Astrocyte (in vitro differentiated cells and primary cell): ENCODE results near the gene DDT. TPM values are rescaled to one million over a fixed set of nuclear protein-coding genes. Genes with fewer than 3 reads are reported as not detected.
"Not testable (repeated sequence)": the region's sequence is repeated elsewhere in the genome, so short reads cannot be mapped to it uniquely, and the experiment has no call there.

Experiments
- DNase-seq: peaks from one replicate; pipeline ENCODE4 v3.0.0-alpha.2; 2010; ENCODE audit warnings: low read depth
- FAIRE-seq: peaks from 2 replicates; lab custom pipeline; 2011; peaks lifted over from hg19 to GRCh38; lab: Jason Lieb, UNC
- H2AFZ ChIP-seq: 2 replicates; pipeline ENCODE4 v1.6.0; 2012; ENCODE audit warnings: low read depth, low read length, inconsistent platforms
- H3K27ac ChIP-seq: 2 replicates; pipeline ENCODE4 v1.5.1; 2011; ENCODE audit warnings: low read depth, low read length, inconsistent platforms
- H3K27me3 ChIP-seq: 2 replicates; pipeline ENCODE4 v1.6.0; 2011; ENCODE audit warnings: low read length, inconsistent platforms; ENCODE audit not compliant: insufficient read depth
- H3K36me3 ChIP-seq: 2 replicates; pipeline ENCODE4 v1.5.1; 2011; ENCODE audit warnings: low read length, inconsistent platforms; ENCODE audit not compliant: insufficient read depth
- H3K4me1 ChIP-seq: 2 replicates; pipeline ENCODE4 v1.5.1; 2011; ENCODE audit warnings: low read length, inconsistent platforms; ENCODE audit not compliant: insufficient read depth
- H3K4me2 ChIP-seq: 2 replicates; pipeline ENCODE4 v1.6.0; 2012; ENCODE audit warnings: low read length, inconsistent platforms
- H3K4me3 ChIP-seq: 2 replicates; pipeline ENCODE4 v1.5.1; 2011; ENCODE audit warnings: low read depth, mild to moderate bottlenecking, low read length, inconsistent platforms; ENCODE audit not compliant: insufficient read depth
- H3K79me2 ChIP-seq: 2 replicates; pipeline ENCODE4 v1.6.0; 2012; ENCODE audit warnings: mild to moderate bottlenecking, low read length, inconsistent platforms; ENCODE audit not compliant: insufficient read depth
- H3K9ac ChIP-seq: 2 replicates; pipeline ENCODE4 v1.6.0; 2012; ENCODE audit warnings: mild to moderate bottlenecking, low read length, inconsistent platforms
- H3K9me3 ChIP-seq: 2 replicates; pipeline ENCODE4 v1.5.1; 2012; ENCODE audit warnings: low read depth, mild to moderate bottlenecking, low read length, inconsistent platforms; ENCODE audit not compliant: insufficient read depth
- H4K20me1 ChIP-seq: 2 replicates; pipeline ENCODE4 v1.6.0; 2012; ENCODE audit warnings: low read length, inconsistent platforms; ENCODE audit not compliant: insufficient read depth
- H3K27ac Mint-ChIP-seq: one replicate; pipeline ENCODE4 v1.8.0; 2021; ENCODE audit warnings: mild to moderate bottlenecking, mixed read lengths; ENCODE audit not compliant: unreplicated experiment
- H3K27me3 Mint-ChIP-seq: one replicate; pipeline ENCODE4 v1.8.0; 2021; ENCODE audit warnings: low read depth, mixed read lengths; ENCODE audit not compliant: unreplicated experiment
- H3K36me3 Mint-ChIP-seq: one replicate; pipeline ENCODE4 v1.8.0; 2021; ENCODE audit warnings: low read depth, mixed read lengths; ENCODE audit not compliant: unreplicated experiment
- H3K4me1 Mint-ChIP-seq: one replicate; pipeline ENCODE4 v1.8.0; 2021; ENCODE audit warnings: low read depth, mixed read lengths; ENCODE audit not compliant: unreplicated experiment
- H3K4me3 Mint-ChIP-seq: one replicate; pipeline ENCODE4 v1.8.0; 2021; ENCODE audit warnings: mild to moderate bottlenecking, moderate library complexity, mixed read lengths; ENCODE audit not compliant: unreplicated experiment
- H3K9me3 Mint-ChIP-seq: one replicate; pipeline ENCODE4 v1.8.0; 2021; ENCODE audit warnings: mild to moderate bottlenecking, mixed read lengths; ENCODE audit not compliant: unreplicated experiment
- CTCF ChIP-seq: IDR thresholded peaks from 2 replicates; pipeline ENCODE4 v1.5.1; 2011; ENCODE audit warnings: low read depth, mild to moderate bottlenecking, inconsistent platforms, low read length, moderate library complexity; ENCODE audit not compliant: insufficient read depth
- EZH2 ChIP-seq: IDR thresholded peaks from 2 replicates; pipeline ENCODE4 v1.6.1; 2012; ENCODE audit warnings: mild to moderate bottlenecking, low read length, inconsistent platforms; ENCODE audit not compliant: insufficient read depth
- total RNA-seq: library from RNA; stranded (reverse); gene quantifications from 2 replicates; pipeline ENCODE4 v1.2.1, GENCODE V29; 2021

The DDT gene
- total RNA-seq, 1 donor from 2014 or later, result 78.9 TPM

- H3K4me2 ChIP-seq, H3K4me3 Mint-ChIP-seq, H3K36me3 Mint-ChIP-seq, FAIRE-seq, H3K36me3 ChIP-seq, H2AFZ ChIP-seq, H3K4me3 ChIP-seq, H3K9me3 Mint-ChIP-seq, H3K27ac Mint-ChIP-seq, H3K27me3 Mint-ChIP-seq, H4K20me1 ChIP-seq, DNase-seq, H3K79me2 ChIP-seq, H3K9me3 ChIP-seq, H3K9ac ChIP-seq, H3K27me3 ChIP-seq, H3K4me1 Mint-ChIP-seq, H3K4me1 ChIP-seq, H3K27ac ChIP-seq: not testable (repeated sequence)
Measured at GRCh38 chr22:23986089-23986488, 11.8 kb upstream of the DDT start.

DNA sequence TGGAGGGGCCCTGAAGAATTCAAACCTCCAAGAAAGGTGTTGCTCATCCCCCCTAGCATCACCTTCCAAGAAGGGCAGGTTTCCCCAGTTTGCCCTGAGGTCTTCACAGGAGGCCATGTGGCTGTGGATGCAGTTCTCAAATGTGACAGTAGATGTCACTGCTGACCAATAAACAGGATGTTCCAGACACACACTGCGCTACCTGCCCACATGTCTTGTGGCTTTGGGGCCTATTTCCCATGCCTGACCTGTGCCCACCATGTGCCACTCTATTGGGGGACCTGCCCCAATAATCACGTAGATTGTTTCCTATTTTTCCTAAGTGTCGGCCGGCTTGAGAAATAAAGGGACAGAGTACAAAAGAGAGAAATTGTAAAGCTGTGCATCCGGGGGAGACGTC is 10.2 kb upstream of the DDT start:
- TF ChIP-seq CTCF, result no peak
- TF ChIP-seq EZH2, result no peak
- FAIRE-seq (no peak), DNase-seq (no peak)
- no peaks in the 10 kb centered on the region for H3K79me2 ChIP-seq
- H4K20me1 ChIP-seq, result no peaks in the 10 kb centered on the region
- H3K9ac ChIP-seq, result no peak overlapping the region
- no peak overlapping the region for H2AFZ ChIP-seq
- H3K36me3 Mint-ChIP-seq, result no peaks in the 10 kb centered on the region
- no peaks in the 10 kb centered on the region for H3K9me3 ChIP-seq
- no peak overlapping the region for H3K4me3 Mint-ChIP-seq
- H3K9me3 Mint-ChIP-seq, result no peaks in the 10 kb centered on the region
- no peak overlapping the region for H3K4me3 ChIP-seq
- H3K27ac ChIP-seq, result no peak overlapping the region
- H3K36me3 ChIP-seq, result no peaks in the 10 kb centered on the region
- H3K4me2 ChIP-seq, result no peak overlapping the region
- no peak overlapping the region for H3K27ac Mint-ChIP-seq
- peaks cover 6% of the 10 kb centered on the region for H3K27me3 Mint-ChIP-seq
- no peaks in the 10 kb centered on the region for H3K4me1 Mint-ChIP-seq
- no peaks in the 10 kb centered on the region for H3K4me1 ChIP-seq
- H3K27me3 ChIP-seq, result no peaks in the 10 kb centered on the region

GRCh38 chr22:23980567-23980966 is 6.3 kb upstream of the DDT start:
- not testable (repeated sequence) for H3K36me3 Mint-ChIP-seq, H3K4me1 ChIP-seq, H3K9me3 Mint-ChIP-seq, H3K27ac Mint-ChIP-seq, H3K27ac ChIP-seq, H3K9me3 ChIP-seq, H3K79me2 ChIP-seq, H3K27me3 Mint-ChIP-seq, FAIRE-seq, H4K20me1 ChIP-seq, H3K27me3 ChIP-seq, H3K4me3 ChIP-seq, H3K4me2 ChIP-seq, DNase-seq, H3K4me1 Mint-ChIP-seq, H3K36me3 ChIP-seq, H3K4me3 Mint-ChIP-seq, H3K9ac ChIP-seq, H2AFZ ChIP-seq

DNA sequence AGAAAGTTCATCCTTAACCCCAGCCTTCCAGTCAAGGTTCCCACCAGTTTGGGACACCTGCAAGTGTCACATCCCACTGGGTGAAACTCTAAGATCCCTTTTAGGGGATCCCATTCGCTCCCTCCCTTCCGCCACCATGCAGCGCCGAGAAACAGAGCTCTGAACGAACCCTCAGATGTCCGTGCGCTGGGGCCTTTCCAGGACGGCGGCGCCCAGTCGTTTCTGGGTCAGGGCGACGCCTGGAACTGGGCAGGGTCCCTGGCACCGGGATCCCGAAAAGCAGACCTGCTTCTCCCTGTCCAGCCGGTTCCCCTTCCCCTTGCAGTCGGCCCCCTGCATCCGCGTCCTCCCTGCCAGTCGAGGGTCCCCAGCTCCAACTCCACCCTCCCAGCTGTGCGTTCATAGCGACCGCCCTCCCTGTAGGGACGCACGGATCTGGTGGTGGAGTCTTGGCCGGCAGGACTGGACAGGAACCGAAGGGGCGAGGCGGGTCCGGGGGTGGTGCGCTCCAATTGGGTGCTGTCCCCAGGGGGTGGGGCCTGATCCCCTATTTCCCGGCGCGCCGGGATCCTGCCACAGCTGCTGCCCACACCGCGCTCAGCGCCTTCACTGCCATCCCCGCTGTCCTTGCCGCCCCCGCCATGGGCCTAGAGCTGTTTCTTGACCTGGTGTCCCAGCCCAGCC is 5.5 kb upstream of the DDT start, which contains the start of gene GSTT2:
Gene GSTT2, plus strand, starts transcription at position 578 of the 684 bp plus-strand sequence.
- H3K36me3 ChIP-seq, FAIRE-seq, H3K4me2 ChIP-seq, H3K27me3 Mint-ChIP-seq, H3K4me1 Mint-ChIP-seq, H3K9ac ChIP-seq, H3K27ac Mint-ChIP-seq, H3K79me2 ChIP-seq, H3K9me3 Mint-ChIP-seq, DNase-seq, H4K20me1 ChIP-seq, H2AFZ ChIP-seq, H3K4me1 ChIP-seq, H3K4me3 ChIP-seq, H3K9me3 ChIP-seq, H3K4me3 Mint-ChIP-seq, H3K27ac ChIP-seq, H3K27me3 ChIP-seq, H3K36me3 Mint-ChIP-seq: not testable (repeated sequence)

DNA sequence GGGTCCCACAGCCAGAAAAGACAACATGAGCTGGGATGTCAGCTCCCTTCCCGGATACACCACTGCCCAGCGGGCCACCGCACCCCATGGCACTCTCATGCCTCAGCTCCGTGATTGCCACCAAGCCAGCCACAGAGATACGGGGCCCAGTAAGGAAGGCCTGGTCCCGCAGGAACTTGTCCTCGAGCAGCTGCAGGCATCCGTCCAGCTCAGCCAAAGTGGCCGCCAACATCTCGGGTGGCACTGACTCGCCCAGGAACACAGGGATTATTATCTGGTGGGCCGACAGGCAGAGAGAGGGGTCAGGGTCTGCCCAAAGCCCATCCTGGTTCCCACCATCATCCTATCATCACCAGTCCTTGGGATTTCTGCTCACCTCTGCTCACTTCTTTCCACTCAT is 3.1 kb upstream of the DDT start:
- H3K27me3 ChIP-seq, H3K9me3 Mint-ChIP-seq, H3K4me3 Mint-ChIP-seq, H3K27ac ChIP-seq, H3K4me2 ChIP-seq, H2AFZ ChIP-seq, H3K4me1 ChIP-seq, DNase-seq, H3K27ac Mint-ChIP-seq, H3K4me3 ChIP-seq, H3K9ac ChIP-seq, H3K4me1 Mint-ChIP-seq, H3K79me2 ChIP-seq, H3K9me3 ChIP-seq, H3K36me3 ChIP-seq, H3K27me3 Mint-ChIP-seq, H4K20me1 ChIP-seq, FAIRE-seq, H3K36me3 Mint-ChIP-seq: not testable (repeated sequence)
